GM12878 (cell line): Measurements from ENCODE around the gene C9orf153. TPM values are rescaled to one million over a fixed set of nuclear protein-coding genes. Genes with fewer than 3 reads are reported as not detected.

Experiments
- ATAC-seq: fragments of 200-7000 bp; cut with Tn5 transposase; 3 replicates; pipeline ENCODE4 v1.9.1; 2020; ENCODE audit warnings: mild to moderate bottlenecking, moderate library complexity
- BruUV-seq: library from RNA; stranded (reverse); fragments of 400-500 nt; replicated peaks from 2 replicates; lab custom pipeline; 2021; lab: Mats Ljungman, UMichigan
- CTCF ChIA-PET: fragments of 300-600 bp; sonication (Branson Sonifier 250); formaldehyde crosslinking; extraction: SDS; loops from one replicate; lab custom pipeline; 2021; ENCODE audit warnings: inconsistent platforms; lab: Yijun Ruan, JAX
- POLR2A ChIA-PET: fragments of 350-600 bp; formaldehyde crosslinking; extraction: SDS; loops from one replicate; lab custom pipeline; 2021; ENCODE audit warnings: inconsistent platforms; lab: Charles Lee
- RAD21 ChIA-PET: fragments of 300-600 bp; sonication (Branson Sonifier 250); formaldehyde crosslinking; loops from one replicate; lab custom pipeline; 2023; ENCODE audit warnings: antibody characterized with exemption; ENCODE audit not compliant: unreplicated experiment; lab: Charles Lee
- SMC1A ChIA-PET: fragments of 300-600 bp; sonication (Branson Sonifier 250); formaldehyde crosslinking; loops from one replicate; lab custom pipeline; 2023; ENCODE audit not compliant: unreplicated experiment, uncharacterized antibody; lab: Charles Lee
- DNase-seq: peaks from one replicate; pipeline ENCODE4 v3.0.0-alpha.2; 2011; ENCODE audit warnings: low read depth, low spot score
- FAIRE-seq: peaks from 3 replicates; lab custom pipeline; 2011; peaks lifted over from hg19 to GRCh38; lab: Jason Lieb, UNC
- H2AFZ ChIP-seq: 2 replicates; pipeline ENCODE4 v1.6.0; 2011; ENCODE audit warnings: low read depth, low read length, control low read depth; ENCODE audit not compliant: control insufficient read depth
- H3K27ac ChIP-seq: 2 replicates; pipeline ENCODE4 v1.5.1; 2011; ENCODE audit warnings: control low read depth; ENCODE audit not compliant: control insufficient read depth, insufficient read depth
- H3K27me3 ChIP-seq, 2 experiments: replicated peaks in 1 of 2; 2 replicates each; pipeline versions ENCODE4 v1.6.0 to v1.6.1; 2011; ENCODE audit warnings: low read length in 1 of 2; ENCODE audit not compliant: control insufficient read depth in 2 of 2, insufficient read depth in 2 of 2
- H3K36me3 ChIP-seq, 2 experiments: 2 replicates each; pipeline ENCODE4 v1.5.1; 2011; ENCODE audit warnings: low read length in 1 of 2; ENCODE audit not compliant: control insufficient read depth in 2 of 2, insufficient read depth in 2 of 2
- H3K4me1 ChIP-seq: 2 replicates; pipeline ENCODE4 v1.6.1; 2011; ENCODE audit warnings: mild to moderate bottlenecking, low read length, moderate library complexity, mixed read lengths; ENCODE audit not compliant: control insufficient read depth, insufficient read depth
- H3K4me2 ChIP-seq: 2 replicates; pipeline ENCODE4 v1.6.0; 2011; ENCODE audit warnings: control low read depth; ENCODE audit not compliant: control insufficient read depth, insufficient read depth
- H3K4me3 ChIP-seq: fragments of 200-600 bp; sonication (generic); 2 replicates; pipeline ENCODE4 v1.5.1; 2016
- H3K79me2 ChIP-seq: 2 replicates; pipeline ENCODE4 v1.6.0; 2011; ENCODE audit warnings: low read length; ENCODE audit not compliant: control insufficient read depth, insufficient read depth
- H3K9ac ChIP-seq: 2 replicates; pipeline ENCODE4 v1.8.0; 2011; ENCODE audit warnings: low read length, control low read depth, mixed read lengths; ENCODE audit not compliant: control insufficient read depth, insufficient read depth
- H3K9me3 ChIP-seq: replicated peaks from 3 replicates; pipeline ENCODE4 v1.5.1; 2011; ENCODE audit warnings: mild to moderate bottlenecking, low read length; ENCODE audit not compliant: control insufficient read depth, insufficient read depth
- H4K20me1 ChIP-seq: 2 replicates; pipeline ENCODE4 v1.6.0; 2011; ENCODE audit not compliant: control insufficient read depth, insufficient read depth
- HDAC6 ChIP-seq: fragments of 200-600 bp; sonication (generic); IDR thresholded peaks from one replicate; pipeline ENCODE4 v1.8.0; 2017; ENCODE audit warnings: antibody characterized with exemption; ENCODE audit not compliant: unreplicated experiment
- IKZF1 ChIP-seq: fragments of 450-650 bp; conservative IDR thresholded peaks from 2 replicates; pipeline ENCODE4 v1.6.1; 2017; ENCODE audit warnings: antibody characterized with exemption, mild to moderate bottlenecking
- MTA3 ChIP-seq: IDR thresholded peaks from 2 replicates; pipeline ENCODE4 v1.6.1; 2012; ENCODE audit warnings: low read length, inconsistent platforms, borderline replicate concordance
- MYB ChIP-seq: fragments of 150-350 bp; IDR thresholded peaks from 2 replicates; pipeline ENCODE4 v1.6.1; 2014; ENCODE audit warnings: mild to moderate bottlenecking, low read depth, low read length, borderline replicate concordance
- NFYA ChIP-seq: IDR thresholded peaks from 2 replicates; pipeline ENCODE4 v1.6.1; 2011; ENCODE audit warnings: low read depth, mild to moderate bottlenecking, low read length, improper control_type of control experiment, borderline replicate concordance
- RAD21 ChIP-seq: IDR thresholded peaks from 2 replicates; pipeline ENCODE4 v1.6.1; 2011; ENCODE audit warnings: mild to moderate bottlenecking, low read depth, low read length, moderate library complexity; ENCODE audit not compliant: insufficient read depth
- WGBS: methylation state at CpG from one replicate; pipeline ENCODE4 v1.1.6; 2016; ENCODE audit warnings: low lambda C conversion rate; ENCODE audit not compliant: insufficient replicate concordance, insufficient coverage; ENCODE audit errors: missing lambda C conversion rate; 5-methylcytosine and 5-hydroxymethylcytosine counted together
- in situ Hi-C: fragments of 300-500 bp; cut with MboI; formaldehyde crosslinking; loops from 9 replicates; pipeline ENCODE4 v1.14.3; 2018; ENCODE audit warnings: mixed read lengths
- intact Hi-C: fragments of 100-400 bp; cut with micrococcal nuclease; formaldehyde crosslinking; loops from one replicate; pipeline ENCODE4 v1.14.2; 2022; ENCODE audit not compliant: unreplicated experiment
- polyA plus RNA-seq, 11 experiments: library from polyadenylated mRNA; depleted of rRNA in 4 of 11; unstranded in 6 of 11; stranded (reverse) in 5 of 11; fragments of >200 nt; fragmentation: Nextera tagmentation in 4 of 11; fragmentation: Illumina TruSeq in 1 of 11; extraction: Ambion mirVana in 4 of 11; extraction: Trizol in 1 of 11; gene quantifications; 1 replicate in 1 of 11; 2 replicates in 10 of 11; pipeline versions ENCODE4 v1.2.1 to v1.2.3, GENCODE V29; 2011 to 2016; ENCODE audit warnings: inconsistent platforms in 2 of 11, missing spikeins in 2 of 11, low read depth in 1 of 11
- total RNA-seq, 4 experiments: library from RNA; depleted of rRNA in 3 of 4; stranded (reverse); fragments of >200 nt in 3 of 4; fragmentation: Illumina TruSeq in 1 of 4; extraction: Trizol in 1 of 4; gene quantifications; 2 replicates each; pipeline versions ENCODE4 v1.2.1 to v1.2.3, GENCODE V29; 2013 to 2021
- TF ChIP-seq, protein P1 (sequence below): fragments of 150-350 bp; IDR thresholded peaks from 2 replicates; pipeline ENCODE4 v1.6.1; 2014; ENCODE audit warnings: mild to moderate bottlenecking, low read depth, low read length
- TF ChIP-seq, protein P2 (sequence below): fragments of 450-650 bp; formaldehyde crosslinking; IDR thresholded peaks from 2 replicates; pipeline ENCODE4 v1.4.0; 2022; ENCODE audit warnings: mild to moderate bottlenecking, moderate library complexity
- TF ChIP-seq, protein P3 (sequence below), 3 experiments: IDR thresholded peaks in 2 of 3; conservative IDR thresholded peaks in 1 of 3; 2 replicates each; pipeline ENCODE4 v1.5.1; 2011; ENCODE audit warnings: low read depth in 3 of 3, low read length in 3 of 3, mild to moderate bottlenecking in 3 of 3, control low read depth in 2 of 3, moderate library complexity in 2 of 3, inconsistent platforms in 1 of 3, mixed read lengths in 1 of 3; ENCODE audit not compliant: control insufficient read depth in 2 of 3, insufficient read depth in 1 of 3; ENCODE audit errors: extremely low read depth in 1 of 3
- TF ChIP-seq, protein P4 (sequence below): fragments of 450-650 bp; IDR thresholded peaks from 2 replicates; pipeline ENCODE4 v1.6.1; 2014; ENCODE audit warnings: mild to moderate bottlenecking
- TF ChIP-seq, protein P5 (sequence below): fragments of 150-350 bp; IDR thresholded peaks from 2 replicates; pipeline ENCODE4 v1.6.1; 2016; ENCODE audit warnings: low read depth, low read length

Gene C9orf153
- total and polyA plus RNA-seq, 10 of the 15 experiments (the other 5 are each of a cell fraction or from before 2014, with no cell fraction given) = 0.03 to 1.2 (median 0.18) TPM; not detected in 1

DNA sequence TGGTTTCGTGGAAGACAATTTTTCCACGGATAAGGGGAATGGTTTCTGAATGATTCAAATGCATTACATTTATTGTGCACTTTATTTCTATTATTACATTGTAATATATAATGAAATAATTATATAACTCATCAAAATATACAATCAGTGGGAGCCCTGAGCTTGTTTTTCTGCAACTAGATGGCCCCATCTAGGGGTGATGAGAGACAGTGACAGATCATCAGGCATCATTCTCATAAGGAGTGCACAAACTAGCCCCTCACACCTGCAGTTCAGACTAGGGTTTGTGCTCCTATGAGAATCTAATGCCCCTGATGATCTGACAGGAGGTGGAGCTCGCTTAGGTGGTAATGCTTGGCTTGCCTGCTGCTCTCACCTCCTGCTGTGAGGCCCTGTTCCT lies 16.5 kb upstream of the C9orf153 start:
- H2AFZ ChIP-seq = no peak overlapping the region
- no peak overlapping the region for H3K9ac ChIP-seq
- BruUV-seq = no TSS peak
- ChIA-PET RAD21 (interaction anchor here (0.9 to 2.6 kb wide), 2 partner anchors 53 to 75 kb away, joined by 3 to 13 read pairs; no protein-coding TSS in a partner anchor), POLR2A (no interaction called here), CTCF (interaction anchor here (0.6 to 1.9 kb wide), 10 partner anchors 9 to 459 kb away, joined by 3 to 19 read pairs (median 4); no protein-coding TSS in a partner anchor), SMC1A (interaction anchor here (0.6 to 3.8 kb wide), 4 partner anchors 18 to 398 kb away, joined by 3 to 29 read pairs (median 3); no protein-coding TSS in a partner anchor)
- no peaks in the 10 kb centered on the region for H3K4me1 ChIP-seq
- ATAC-seq (peak; percentile 53), DNase-seq (no peak), FAIRE-seq (no peak)
- no peaks in the 10 kb centered on the region for H3K27me3 ChIP-seq
- WGBS = 98% methylated on average over 3 of the region's 3 CpGs
- in situ Hi-C loops = loop anchor here (25.0 kb wide), 1 partner anchor 464 kb away; no protein-coding TSS in a partner anchor
- intact Hi-C loops = loop anchor here (5.0 kb wide), 1 partner anchor 74 kb away; no protein-coding TSS in a partner anchor
- H3K79me2 ChIP-seq = peaks cover 14% of the 10 kb centered on the region
- H3K9me3 ChIP-seq = no peaks in the 10 kb centered on the region; the same call in 2 of the 3 replicates
- peaks cover 0 to 8% of the 10 kb centered on the region in 2 experiments; a peak in 1 of 4 replicates for H3K36me3 ChIP-seq
- no peak overlapping the region for H3K27ac ChIP-seq
- H3K4me3 ChIP-seq = no peak overlapping the region
- H4K20me1 ChIP-seq = no peaks in the 10 kb centered on the region
- H3K4me2 ChIP-seq = no peak overlapping the region
- TF ChIP-seq, protein P1, sequence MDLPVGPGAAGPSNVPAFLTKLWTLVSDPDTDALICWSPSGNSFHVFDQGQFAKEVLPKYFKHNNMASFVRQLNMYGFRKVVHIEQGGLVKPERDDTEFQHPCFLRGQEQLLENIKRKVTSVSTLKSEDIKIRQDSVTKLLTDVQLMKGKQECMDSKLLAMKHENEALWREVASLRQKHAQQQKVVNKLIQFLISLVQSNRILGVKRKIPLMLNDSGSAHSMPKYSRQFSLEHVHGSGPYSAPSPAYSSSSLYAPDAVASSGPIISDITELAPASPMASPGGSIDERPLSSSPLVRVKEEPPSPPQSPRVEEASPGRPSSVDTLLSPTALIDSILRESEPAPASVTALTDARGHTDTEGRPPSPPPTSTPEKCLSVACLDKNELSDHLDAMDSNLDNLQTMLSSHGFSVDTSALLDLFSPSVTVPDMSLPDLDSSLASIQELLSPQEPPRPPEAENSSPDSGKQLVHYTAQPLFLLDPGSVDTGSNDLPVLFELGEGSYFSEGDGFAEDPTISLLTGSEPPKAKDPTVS = no peak
- no peak for TF ChIP-seq NFYA
- no peak for TF ChIP-seq HDAC6
- TF ChIP-seq, protein P2, sequence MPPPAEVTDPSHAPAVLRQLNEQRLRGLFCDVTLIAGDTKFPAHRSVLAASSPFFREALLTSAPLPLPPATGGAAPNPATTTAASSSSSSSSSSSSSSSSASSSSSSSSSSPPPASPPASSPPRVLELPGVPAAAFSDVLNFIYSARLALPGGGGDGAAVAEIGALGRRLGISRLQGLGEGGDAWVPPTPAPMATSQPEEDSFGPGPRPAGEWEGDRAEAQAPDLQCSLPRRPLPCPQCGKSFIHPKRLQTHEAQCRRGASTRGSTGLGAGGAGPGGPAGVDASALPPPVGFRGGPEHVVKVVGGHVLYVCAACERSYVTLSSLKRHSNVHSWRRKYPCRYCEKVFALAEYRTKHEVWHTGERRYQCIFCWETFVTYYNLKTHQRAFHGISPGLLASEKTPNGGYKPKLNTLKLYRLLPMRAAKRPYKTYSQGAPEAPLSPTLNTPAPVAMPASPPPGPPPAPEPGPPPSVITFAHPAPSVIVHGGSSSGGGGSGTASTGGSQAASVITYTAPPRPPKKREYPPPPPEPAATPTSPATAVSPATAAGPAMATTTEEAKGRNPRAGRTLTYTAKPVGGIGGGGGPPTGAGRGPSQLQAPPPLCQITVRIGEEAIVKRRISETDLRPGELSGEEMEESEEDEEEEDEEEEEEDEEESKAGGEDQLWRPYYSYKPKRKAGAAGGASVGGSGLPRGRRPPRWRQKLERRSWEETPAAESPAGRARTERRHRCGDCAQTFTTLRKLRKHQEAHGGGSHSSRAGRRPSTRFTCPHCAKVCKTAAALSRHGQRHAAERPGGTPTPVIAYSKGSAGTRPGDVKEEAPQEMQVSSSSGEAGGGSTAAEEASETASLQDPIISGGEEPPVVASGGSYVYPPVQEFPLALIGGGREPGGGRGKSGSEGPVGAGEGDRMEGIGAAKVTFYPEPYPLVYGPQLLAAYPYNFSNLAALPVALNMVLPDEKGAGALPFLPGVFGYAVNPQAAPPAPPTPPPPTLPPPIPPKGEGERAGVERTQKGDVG (CRISPR knock-in tag) = no peak
- TF ChIP-seq, protein P3, sequence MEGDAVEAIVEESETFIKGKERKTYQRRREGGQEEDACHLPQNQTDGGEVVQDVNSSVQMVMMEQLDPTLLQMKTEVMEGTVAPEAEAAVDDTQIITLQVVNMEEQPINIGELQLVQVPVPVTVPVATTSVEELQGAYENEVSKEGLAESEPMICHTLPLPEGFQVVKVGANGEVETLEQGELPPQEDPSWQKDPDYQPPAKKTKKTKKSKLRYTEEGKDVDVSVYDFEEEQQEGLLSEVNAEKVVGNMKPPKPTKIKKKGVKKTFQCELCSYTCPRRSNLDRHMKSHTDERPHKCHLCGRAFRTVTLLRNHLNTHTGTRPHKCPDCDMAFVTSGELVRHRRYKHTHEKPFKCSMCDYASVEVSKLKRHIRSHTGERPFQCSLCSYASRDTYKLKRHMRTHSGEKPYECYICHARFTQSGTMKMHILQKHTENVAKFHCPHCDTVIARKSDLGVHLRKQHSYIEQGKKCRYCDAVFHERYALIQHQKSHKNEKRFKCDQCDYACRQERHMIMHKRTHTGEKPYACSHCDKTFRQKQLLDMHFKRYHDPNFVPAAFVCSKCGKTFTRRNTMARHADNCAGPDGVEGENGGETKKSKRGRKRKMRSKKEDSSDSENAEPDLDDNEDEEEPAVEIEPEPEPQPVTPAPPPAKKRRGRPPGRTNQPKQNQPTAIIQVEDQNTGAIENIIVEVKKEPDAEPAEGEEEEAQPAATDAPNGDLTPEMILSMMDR (IDR thresholded peaks at IDR 0.05 in 2 of 3, conservative IDR thresholded peaks at IDR 0.05 in 1 of 3; ENCODE audit: control insufficient read depth in 2 of 3, extremely low read depth in 1 of 3, insufficient read depth in 1 of 3, low read depth in 3 of 3, low read length in 3 of 3) = peak; percentile 21 to 34 (median 31); a peak in 4 of 6 replicates
- TF ChIP-seq, protein P4, sequence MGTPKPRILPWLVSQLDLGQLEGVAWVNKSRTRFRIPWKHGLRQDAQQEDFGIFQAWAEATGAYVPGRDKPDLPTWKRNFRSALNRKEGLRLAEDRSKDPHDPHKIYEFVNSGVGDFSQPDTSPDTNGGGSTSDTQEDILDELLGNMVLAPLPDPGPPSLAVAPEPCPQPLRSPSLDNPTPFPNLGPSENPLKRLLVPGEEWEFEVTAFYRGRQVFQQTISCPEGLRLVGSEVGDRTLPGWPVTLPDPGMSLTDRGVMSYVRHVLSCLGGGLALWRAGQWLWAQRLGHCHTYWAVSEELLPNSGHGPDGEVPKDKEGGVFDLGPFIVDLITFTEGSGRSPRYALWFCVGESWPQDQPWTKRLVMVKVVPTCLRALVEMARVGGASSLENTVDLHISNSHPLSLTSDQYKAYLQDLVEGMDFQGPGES = no peak
- TF ChIP-seq, protein P5, sequence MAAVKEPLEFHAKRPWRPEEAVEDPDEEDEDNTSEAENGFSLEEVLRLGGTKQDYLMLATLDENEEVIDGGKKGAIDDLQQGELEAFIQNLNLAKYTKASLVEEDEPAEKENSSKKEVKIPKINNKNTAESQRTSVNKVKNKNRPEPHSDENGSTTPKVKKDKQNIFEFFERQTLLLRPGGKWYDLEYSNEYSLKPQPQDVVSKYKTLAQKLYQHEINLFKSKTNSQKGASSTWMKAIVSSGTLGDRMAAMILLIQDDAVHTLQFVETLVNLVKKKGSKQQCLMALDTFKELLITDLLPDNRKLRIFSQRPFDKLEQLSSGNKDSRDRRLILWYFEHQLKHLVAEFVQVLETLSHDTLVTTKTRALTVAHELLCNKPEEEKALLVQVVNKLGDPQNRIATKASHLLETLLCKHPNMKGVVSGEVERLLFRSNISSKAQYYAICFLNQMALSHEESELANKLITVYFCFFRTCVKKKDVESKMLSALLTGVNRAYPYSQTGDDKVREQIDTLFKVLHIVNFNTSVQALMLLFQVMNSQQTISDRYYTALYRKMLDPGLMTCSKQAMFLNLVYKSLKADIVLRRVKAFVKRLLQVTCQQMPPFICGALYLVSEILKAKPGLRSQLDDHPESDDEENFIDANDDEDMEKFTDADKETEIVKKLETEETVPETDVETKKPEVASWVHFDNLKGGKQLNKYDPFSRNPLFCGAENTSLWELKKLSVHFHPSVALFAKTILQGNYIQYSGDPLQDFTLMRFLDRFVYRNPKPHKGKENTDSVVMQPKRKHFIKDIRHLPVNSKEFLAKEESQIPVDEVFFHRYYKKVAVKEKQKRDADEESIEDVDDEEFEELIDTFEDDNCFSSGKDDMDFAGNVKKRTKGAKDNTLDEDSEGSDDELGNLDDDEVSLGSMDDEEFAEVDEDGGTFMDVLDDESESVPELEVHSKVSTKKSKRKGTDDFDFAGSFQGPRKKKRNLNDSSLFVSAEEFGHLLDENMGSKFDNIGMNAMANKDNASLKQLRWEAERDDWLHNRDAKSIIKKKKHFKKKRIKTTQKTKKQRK = no peak
- TF ChIP-seq RAD21 = peak; percentile 42
- no peak for TF ChIP-seq IKZF1
- no peak for TF ChIP-seq MTA3
- no peak for TF ChIP-seq MYB
